Endothelial cell (in vitro differentiated cells): ENCODE results near the gene MLLT3. TPM values are rescaled to one million over a fixed set of nuclear protein-coding genes. Genes with fewer than 3 reads are reported as not detected.

Source experiments
- DNase-seq: peaks from one replicate; pipeline ENCODE4 v3.0.0; 2021; ENCODE audit warnings: low spot score
- H3K27ac Mint-ChIP-seq: one replicate; pipeline ENCODE4 v1.8.0; 2021; ENCODE audit warnings: mixed read lengths, inconsistent platforms; ENCODE audit not compliant: unreplicated experiment
- H3K27me3 Mint-ChIP-seq: one replicate; pipeline ENCODE4 v1.8.0; 2021; ENCODE audit warnings: mild to moderate bottlenecking, moderate library complexity, mixed read lengths, inconsistent platforms; ENCODE audit not compliant: unreplicated experiment
- H3K36me3 Mint-ChIP-seq: one replicate; pipeline ENCODE4 v1.8.0; 2021; ENCODE audit warnings: mild to moderate bottlenecking, low read depth, mixed read lengths, inconsistent platforms; ENCODE audit not compliant: unreplicated experiment
- H3K4me1 Mint-ChIP-seq: one replicate; pipeline ENCODE4 v1.8.0; 2021; ENCODE audit warnings: mild to moderate bottlenecking, mixed read lengths, inconsistent platforms; ENCODE audit not compliant: unreplicated experiment
- H3K4me3 Mint-ChIP-seq: one replicate; pipeline ENCODE4 v1.8.0; 2021; ENCODE audit warnings: mild to moderate bottlenecking, mixed read lengths, inconsistent platforms; ENCODE audit not compliant: unreplicated experiment
- H3K9me3 Mint-ChIP-seq: one replicate; pipeline ENCODE4 v1.8.0; 2021; ENCODE audit warnings: mixed read lengths, inconsistent platforms; ENCODE audit not compliant: unreplicated experiment
- CTCF ChIP-seq: fragments of 200-600 bp; sonication (generic); IDR thresholded peaks from one replicate; pipeline ENCODE4 v1.5.0; 2021; ENCODE audit warnings: antibody characterized with exemption; ENCODE audit not compliant: unreplicated experiment
- total RNA-seq: library from RNA; stranded (reverse); fragmentation: NEBNext Ultra II Directional; extraction: Animal tissue kit (Norgen Biotek cat#: 25700); gene quantifications from one replicate; pipeline ENCODE4 v1.2.1, GENCODE V29; 2021; ENCODE audit not compliant: unreplicated experiment

The MLLT3 gene
- total RNA-seq, 1 donor from 2014 or later = 25.2 TPM

- peaks cover 2% of the 10 kb centered on the region for H3K27me3 Mint-ChIP-seq
- no peaks in the 10 kb centered on the region for H3K36me3 Mint-ChIP-seq
- no peak overlapping the region for H3K4me3 Mint-ChIP-seq
- peaks cover 13% of the 10 kb centered on the region for H3K4me1 Mint-ChIP-seq
- DNase-seq = no peak
- H3K27ac Mint-ChIP-seq = no peak overlapping the region
- TF ChIP-seq CTCF = no peak
- H3K9me3 Mint-ChIP-seq = no peaks in the 10 kb centered on the region
These were observed 109.7 kb downstream of the MLLT3 start for GRCh38 chr9:20512636-20513035.

GRCh38 chr9:20512106-20512505 is 110.2 kb downstream of the MLLT3 start:
- Mint-ChIP-seq H3K4me1 (peaks cover 17% of the 10 kb centered on the region), H3K4me3 (no peak overlapping the region), H3K9me3 (no peaks in the 10 kb centered on the region), H3K27ac (no peak overlapping the region), H3K27me3 (peaks cover 2% of the 10 kb centered on the region), H3K36me3 (no peaks in the 10 kb centered on the region)
- no peak for DNase-seq
- no peak for TF ChIP-seq CTCF

- no peak for TF ChIP-seq CTCF
- H3K27ac Mint-ChIP-seq = no peak overlapping the region
- peaks cover 2% of the 10 kb centered on the region for H3K27me3 Mint-ChIP-seq
- H3K4me3 Mint-ChIP-seq = no peak overlapping the region
- H3K36me3 Mint-ChIP-seq = no peaks in the 10 kb centered on the region
- H3K9me3 Mint-ChIP-seq = no peaks in the 10 kb centered on the region
- peaks cover 17% of the 10 kb centered on the region for H3K4me1 Mint-ChIP-seq
- DNase-seq = no peak
These were observed 110.6 kb downstream of the MLLT3 start for GRCh38 chr9:20511686-20512085.

- no peak overlapping the region for H3K4me3 Mint-ChIP-seq
- no peak for TF ChIP-seq CTCF
- H3K9me3 Mint-ChIP-seq = no peaks in the 10 kb centered on the region
- DNase-seq = no peak
- no peak overlapping the region for H3K27ac Mint-ChIP-seq
- peaks cover 17% of the 10 kb centered on the region for H3K4me1 Mint-ChIP-seq
- H3K36me3 Mint-ChIP-seq = no peaks in the 10 kb centered on the region
- peaks cover 2% of the 10 kb centered on the region for H3K27me3 Mint-ChIP-seq
These were observed 112.8 kb downstream of the MLLT3 start for GRCh38 chr9:20509466-20509865.

GRCh38 chr9:20508242-20508641 is 114.1 kb downstream of the MLLT3 start:
- no peak for TF ChIP-seq CTCF
- peaks cover 15% of the 10 kb centered on the region for H3K4me1 Mint-ChIP-seq
- H3K27me3 Mint-ChIP-seq = peaks cover 3% of the 10 kb centered on the region
- no peak overlapping the region for H3K4me3 Mint-ChIP-seq
- H3K27ac Mint-ChIP-seq = no peak overlapping the region
- no peaks in the 10 kb centered on the region for H3K36me3 Mint-ChIP-seq
- no peak for DNase-seq
- H3K9me3 Mint-ChIP-seq = no peaks in the 10 kb centered on the region
